Measurements from ENCODE around the gene TNFRSF4. TPM values are rescaled to one million over a fixed set of nuclear protein-coding genes. Genes with fewer than 3 reads are reported as not detected.

Gene TNFRSF4
- total and polyA plus RNA-seq, 9 of the 15 experiments (the other 6 are each of a cell fraction or from before 2014, with no cell fraction given): 0.07 to 0.44 (median 0.19) TPM; not detected in 5

- no peak for TF ChIP-seq EP300 (IDR thresholded peaks at IDR 0.05; ENCODE audit: low read length)
- no peak for TF ChIP-seq NFIX (CRISPR knock-in tag; IDR thresholded peaks at IDR 0.05; ENCODE audit: low read depth)
- no peak for TF ChIP-seq PRDM10 (IDR thresholded peaks at IDR 0.05; ENCODE audit: partially characterized antibody)
- TF ChIP-seq NFRKB (IDR thresholded peaks at IDR 0.05; ENCODE audit: low read depth): no peak
- TF ChIP-seq TSHZ1 (CRISPR knock-in tag; IDR thresholded peaks at IDR 0.05): no peak
- no peak for TF ChIP-seq EGR1 (conservative IDR thresholded peaks at IDR 0.05)
- 0 out of 2 replicates have a peak, but pooled peaks have one; percentile 3 for TF ChIP-seq RUNX1 (IDR thresholded peaks at IDR 0.05; ENCODE audit: low read depth)
- no peak for TF ChIP-seq TRIM24 (IDR thresholded peaks at IDR 0.05)
- TF ChIP-seq HMG20B (CRISPR knock-in tag; IDR thresholded peaks at IDR 0.05): no peak
- TF ChIP-seq TEAD2 (tag; IDR thresholded peaks at IDR 0.05): no peak
- no peak for TF ChIP-seq ZNF197 (CRISPR knock-in tag; IDR thresholded peaks at IDR 0.05; ENCODE audit: low read depth)
- no peak for TF ChIP-seq ZNF764 (CRISPR knock-in tag; IDR thresholded peaks at IDR 0.05; ENCODE audit: low read depth)
- no peak for TF ChIP-seq ZNF830 (CRISPR knock-in tag; IDR thresholded peaks at IDR 0.05)
- TF ChIP-seq, protein P1, sequence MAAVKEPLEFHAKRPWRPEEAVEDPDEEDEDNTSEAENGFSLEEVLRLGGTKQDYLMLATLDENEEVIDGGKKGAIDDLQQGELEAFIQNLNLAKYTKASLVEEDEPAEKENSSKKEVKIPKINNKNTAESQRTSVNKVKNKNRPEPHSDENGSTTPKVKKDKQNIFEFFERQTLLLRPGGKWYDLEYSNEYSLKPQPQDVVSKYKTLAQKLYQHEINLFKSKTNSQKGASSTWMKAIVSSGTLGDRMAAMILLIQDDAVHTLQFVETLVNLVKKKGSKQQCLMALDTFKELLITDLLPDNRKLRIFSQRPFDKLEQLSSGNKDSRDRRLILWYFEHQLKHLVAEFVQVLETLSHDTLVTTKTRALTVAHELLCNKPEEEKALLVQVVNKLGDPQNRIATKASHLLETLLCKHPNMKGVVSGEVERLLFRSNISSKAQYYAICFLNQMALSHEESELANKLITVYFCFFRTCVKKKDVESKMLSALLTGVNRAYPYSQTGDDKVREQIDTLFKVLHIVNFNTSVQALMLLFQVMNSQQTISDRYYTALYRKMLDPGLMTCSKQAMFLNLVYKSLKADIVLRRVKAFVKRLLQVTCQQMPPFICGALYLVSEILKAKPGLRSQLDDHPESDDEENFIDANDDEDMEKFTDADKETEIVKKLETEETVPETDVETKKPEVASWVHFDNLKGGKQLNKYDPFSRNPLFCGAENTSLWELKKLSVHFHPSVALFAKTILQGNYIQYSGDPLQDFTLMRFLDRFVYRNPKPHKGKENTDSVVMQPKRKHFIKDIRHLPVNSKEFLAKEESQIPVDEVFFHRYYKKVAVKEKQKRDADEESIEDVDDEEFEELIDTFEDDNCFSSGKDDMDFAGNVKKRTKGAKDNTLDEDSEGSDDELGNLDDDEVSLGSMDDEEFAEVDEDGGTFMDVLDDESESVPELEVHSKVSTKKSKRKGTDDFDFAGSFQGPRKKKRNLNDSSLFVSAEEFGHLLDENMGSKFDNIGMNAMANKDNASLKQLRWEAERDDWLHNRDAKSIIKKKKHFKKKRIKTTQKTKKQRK (IDR thresholded peaks at IDR 0.05; ENCODE audit: borderline replicate concordance, low read depth, low read length): no peak
- no peak for TF ChIP-seq ILK (tag; IDR thresholded peaks at IDR 0.05; ENCODE audit: borderline replicate concordance, low read depth)
- TF ChIP-seq RAD21 (CRISPR knock-in tag; conservative IDR thresholded peaks at IDR 0.05 in 1 of 2, IDR thresholded peaks at IDR 0.05 in 1 of 2): 0 out of 4 replicates have a peak, but pooled peaks of 1 of the 2 experiments have one; percentile 4
- no peak for TF ChIP-seq MEF2D (tag; conservative IDR thresholded peaks at IDR 0.05; ENCODE audit: low read depth)
These were observed 18.3 kb upstream of the TNFRSF4 start, which contains the start of gene B3GALT6 (continued) for GRCh38 chr1:1232208-1232795.

Measured in K562 (cell line).